C4-2B (cell line): ENCODE measurements around the gene MX2.

Experiments
- H3K27ac ChIP-seq: fragments of 450-650 bp; 2 replicates; pipeline ENCODE4 v1.5.1; 2017
- ZFX ChIP-seq: fragments of 450-650 bp; IDR thresholded peaks from 2 replicates; pipeline ENCODE4 v1.6.1; 2017
- TF ChIP-seq, protein P1 (sequence below): fragments of 450-650 bp; conservative IDR thresholded peaks from 2 replicates; pipeline ENCODE4 v1.5.1; 2017; ENCODE audit warnings: mild to moderate bottlenecking

Gene MX2

DNA sequence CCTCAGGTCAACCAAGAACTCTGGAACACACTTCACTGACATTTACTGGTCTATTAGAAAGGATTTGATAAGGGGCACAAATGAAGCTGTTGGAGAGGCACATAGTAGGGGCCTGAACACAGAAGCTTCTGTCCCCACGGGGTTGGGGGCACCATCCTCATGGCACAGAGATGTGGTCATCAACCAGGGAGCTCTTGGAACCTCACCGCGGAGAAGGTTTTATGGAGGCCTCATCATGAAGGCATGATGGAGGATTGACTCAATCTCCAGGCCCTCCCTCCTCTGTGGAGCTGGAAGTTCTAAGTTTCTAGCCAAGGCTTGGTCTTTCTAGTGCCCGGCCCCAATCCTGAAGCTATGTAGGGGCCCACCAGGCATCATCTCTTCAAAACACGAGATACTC, 87.8 kb downstream of the MX2 start:
- TF ChIP-seq, protein P1, sequence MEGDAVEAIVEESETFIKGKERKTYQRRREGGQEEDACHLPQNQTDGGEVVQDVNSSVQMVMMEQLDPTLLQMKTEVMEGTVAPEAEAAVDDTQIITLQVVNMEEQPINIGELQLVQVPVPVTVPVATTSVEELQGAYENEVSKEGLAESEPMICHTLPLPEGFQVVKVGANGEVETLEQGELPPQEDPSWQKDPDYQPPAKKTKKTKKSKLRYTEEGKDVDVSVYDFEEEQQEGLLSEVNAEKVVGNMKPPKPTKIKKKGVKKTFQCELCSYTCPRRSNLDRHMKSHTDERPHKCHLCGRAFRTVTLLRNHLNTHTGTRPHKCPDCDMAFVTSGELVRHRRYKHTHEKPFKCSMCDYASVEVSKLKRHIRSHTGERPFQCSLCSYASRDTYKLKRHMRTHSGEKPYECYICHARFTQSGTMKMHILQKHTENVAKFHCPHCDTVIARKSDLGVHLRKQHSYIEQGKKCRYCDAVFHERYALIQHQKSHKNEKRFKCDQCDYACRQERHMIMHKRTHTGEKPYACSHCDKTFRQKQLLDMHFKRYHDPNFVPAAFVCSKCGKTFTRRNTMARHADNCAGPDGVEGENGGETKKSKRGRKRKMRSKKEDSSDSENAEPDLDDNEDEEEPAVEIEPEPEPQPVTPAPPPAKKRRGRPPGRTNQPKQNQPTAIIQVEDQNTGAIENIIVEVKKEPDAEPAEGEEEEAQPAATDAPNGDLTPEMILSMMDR, result no peak
- H3K27ac ChIP-seq, result no peak overlapping the region

DNA sequence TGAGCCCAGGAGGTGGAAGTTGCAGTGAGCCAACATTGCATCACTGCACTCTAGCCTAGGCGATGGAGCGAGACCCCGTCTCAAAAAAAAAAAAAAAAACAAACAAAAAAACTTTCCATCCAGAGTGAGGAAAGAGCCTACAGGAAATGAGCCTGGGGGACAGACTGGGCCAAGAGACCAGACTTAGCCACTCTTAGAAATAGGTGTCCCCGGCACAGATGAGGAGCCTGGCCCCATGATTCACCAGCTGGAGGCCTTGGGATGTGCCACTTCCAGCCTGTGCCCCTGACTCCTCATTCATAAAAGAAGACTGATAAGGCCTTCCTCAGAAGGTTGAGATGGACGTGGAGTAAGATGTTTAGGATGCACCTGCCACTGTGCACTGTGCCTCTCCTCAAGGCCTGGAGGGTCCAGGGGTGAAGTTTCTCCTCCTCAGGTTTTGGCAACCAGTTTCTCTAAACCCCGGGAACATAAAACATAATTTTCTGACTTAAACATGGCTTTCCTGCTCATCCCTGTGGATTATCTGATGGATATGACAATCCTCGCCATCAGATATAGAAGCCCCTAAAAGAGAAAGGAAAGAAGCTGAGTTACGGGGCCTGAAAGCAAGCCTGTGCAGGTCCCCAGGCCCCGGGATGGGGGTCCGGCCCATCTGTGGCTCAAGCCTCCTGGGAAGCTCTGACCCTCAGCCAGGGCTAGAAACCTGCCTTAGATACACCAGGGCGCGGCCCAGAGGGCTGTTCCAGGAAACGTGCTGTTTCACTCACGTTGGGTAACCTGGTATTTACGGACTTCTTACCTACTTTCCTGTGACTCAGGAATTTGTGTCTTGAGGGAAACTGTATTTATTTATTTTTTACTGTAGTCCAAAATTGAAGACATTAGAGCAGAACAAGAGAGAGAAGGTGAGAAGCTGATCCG, 90.2 kb downstream of the MX2 start:
- TF ChIP-seq ZFX, result no peak
- TF ChIP-seq, protein P1, result no peak
- no peak overlapping the region for H3K27ac ChIP-seq

DNA sequence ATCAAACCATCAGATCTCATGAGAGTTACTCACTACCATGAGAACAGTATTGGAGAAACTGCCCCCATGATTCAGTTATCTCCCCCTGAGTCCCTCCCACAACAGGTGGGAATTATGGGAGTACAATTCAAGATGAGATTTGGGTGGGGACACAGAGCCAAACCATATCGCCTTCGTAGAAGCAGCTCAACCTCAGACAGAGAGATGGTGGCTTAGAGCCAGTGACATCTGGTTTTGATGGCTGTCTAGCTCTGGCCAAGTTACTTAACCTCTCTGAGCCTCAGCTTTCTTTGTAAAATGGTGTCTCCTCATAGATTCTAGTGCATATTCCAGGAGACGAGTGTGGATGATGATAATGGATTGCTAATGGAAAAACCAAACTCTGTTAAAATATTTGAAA, 91.4 kb downstream of the MX2 start:
- no peak overlapping the region for H3K27ac ChIP-seq
- TF ChIP-seq, protein P1, result no peak
- TF ChIP-seq ZFX, result no peak

DNA sequence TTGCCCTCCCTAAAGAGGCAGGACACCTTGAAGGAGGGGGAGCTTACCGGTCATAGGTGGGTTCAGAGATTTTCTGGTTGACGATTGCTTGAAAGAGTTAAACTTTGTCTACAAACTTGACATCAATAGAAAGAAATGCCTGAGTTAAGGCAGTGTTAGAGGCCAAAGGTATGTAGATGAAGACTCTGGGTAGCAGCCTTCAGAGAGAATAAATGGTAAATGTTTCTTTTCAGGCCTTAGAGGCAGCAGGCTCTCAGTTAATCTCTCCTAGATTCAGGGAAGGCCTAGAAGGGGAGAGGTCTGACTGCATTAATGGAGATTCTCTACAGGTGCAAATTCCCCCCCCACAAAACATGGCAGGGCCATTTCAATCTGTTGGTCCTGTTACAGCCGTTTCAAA, 91.9 kb downstream of the MX2 start:
- TF ChIP-seq, protein P1, result no peak
- no peak for TF ChIP-seq ZFX
- H3K27ac ChIP-seq, result no peak overlapping the region

DNA sequence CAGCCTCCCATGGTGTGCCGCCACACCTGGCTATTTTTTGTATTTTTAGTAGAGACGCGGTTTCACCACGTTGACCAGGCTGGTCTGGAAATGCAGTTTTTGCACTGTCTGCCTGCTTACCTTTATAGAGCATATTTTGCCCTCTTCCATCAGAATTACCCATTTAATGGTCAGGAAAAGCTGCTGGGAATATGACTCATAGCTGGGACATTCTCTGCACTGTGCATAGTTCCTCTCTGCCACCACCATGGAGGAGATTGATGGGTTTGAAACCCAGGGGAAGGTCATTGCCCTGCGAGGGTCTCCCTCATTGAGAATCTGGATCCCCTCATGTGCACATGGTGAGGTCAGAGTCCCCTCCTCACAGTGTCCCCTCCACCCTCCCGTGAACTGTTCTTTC, 96.3 kb downstream of the MX2 start:
- no peak overlapping the region for H3K27ac ChIP-seq
- TF ChIP-seq, protein P1, result no peak
- no peak for TF ChIP-seq ZFX

DNA sequence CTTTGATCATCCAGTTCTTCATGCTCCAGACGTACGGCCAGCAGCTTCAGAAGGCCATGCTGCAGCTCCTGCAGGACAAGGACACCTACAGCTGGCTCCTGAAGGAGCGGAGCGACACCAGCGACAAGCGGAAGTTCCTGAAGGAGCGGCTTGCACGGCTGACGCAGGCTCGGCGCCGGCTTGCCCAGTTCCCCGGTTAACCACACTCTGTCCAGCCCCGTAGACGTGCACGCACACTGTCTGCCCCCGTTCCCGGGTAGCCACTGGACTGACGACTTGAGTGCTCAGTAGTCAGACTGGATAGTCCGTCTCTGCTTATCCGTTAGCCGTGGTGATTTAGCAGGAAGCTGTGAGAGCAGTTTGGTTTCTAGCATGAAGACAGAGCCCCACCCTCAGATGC, 96.7 kb downstream of the MX2 start:
- no peak overlapping the region for H3K27ac ChIP-seq
- TF ChIP-seq, protein P1, result no peak
- TF ChIP-seq ZFX, result no peak
